ENCODE results near the gene GNAO1.

GNAO1 gene

DNA sequence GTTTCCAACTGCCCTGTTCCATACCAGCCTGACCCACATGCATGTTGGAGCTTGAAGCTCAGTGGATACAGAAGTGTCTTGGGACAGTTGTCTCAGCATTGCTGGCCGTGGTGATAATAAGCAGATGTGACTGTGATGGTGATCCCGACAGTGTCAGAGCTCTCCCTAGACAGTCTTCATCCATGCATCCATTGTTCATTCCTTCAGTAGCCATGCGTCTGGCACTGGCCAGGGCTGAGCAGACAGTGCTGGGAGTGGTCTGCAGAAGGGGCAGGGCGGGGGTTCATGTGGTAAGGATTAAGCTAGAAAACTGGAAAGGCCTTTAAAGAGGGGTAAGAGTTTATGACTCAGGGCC is 68.1 kb downstream of the GNAO1 start:
- H3K27me3 Mint-ChIP-seq: peaks cover 15% of the 10 kb centered on the region
- H3K4me3 Mint-ChIP-seq: no peak overlapping the region
- H3K4me1 Mint-ChIP-seq (ENCODE audit: low read depth): no peaks in the 10 kb centered on the region
- H3K9me3 Mint-ChIP-seq: no peaks in the 10 kb centered on the region
- no peak overlapping the region for H3K27ac Mint-ChIP-seq
- no peaks in the 10 kb centered on the region for H3K36me3 Mint-ChIP-seq (ENCODE audit: low read depth)
- intact Hi-C loops (cut with micrococcal nuclease): no loop called here

DNA sequence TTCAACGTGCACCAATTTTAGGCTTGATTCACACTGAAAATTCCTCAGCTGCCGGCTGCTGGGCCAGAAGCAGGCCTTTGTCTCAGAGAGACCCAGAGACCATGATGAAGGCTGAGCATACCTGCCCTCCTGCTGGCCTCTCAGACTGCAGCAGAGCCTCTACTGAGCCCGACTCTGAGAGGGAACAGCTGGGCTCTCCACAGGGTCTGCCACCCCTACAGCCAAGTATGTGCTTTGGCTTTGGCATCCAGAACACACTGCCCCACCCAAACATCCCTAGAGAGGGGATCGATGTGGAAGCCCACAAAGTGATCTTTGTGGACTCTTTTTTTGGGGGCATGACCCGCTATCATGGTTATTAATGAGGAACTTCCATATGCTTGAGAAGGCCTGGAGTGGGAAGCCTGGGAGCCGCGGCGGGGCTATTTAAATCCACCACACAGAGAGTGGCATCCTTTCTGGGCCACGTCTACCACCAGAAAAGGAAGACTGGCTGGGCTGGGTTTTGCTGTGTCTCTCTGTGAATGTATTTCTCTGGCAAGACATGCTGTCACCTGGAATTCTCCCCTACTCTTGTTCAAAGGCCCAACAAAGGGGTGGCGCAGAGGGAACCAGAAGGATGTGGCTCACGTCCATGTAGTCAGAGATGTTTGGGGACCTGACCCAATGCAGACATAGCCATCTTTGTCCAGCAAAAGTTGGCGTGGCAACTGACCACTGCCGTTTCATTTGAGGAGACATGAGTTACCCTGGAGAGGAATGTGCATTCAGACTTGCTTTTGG is 69.3 kb downstream of the GNAO1 start:
- Mint-ChIP-seq H3K27ac (no peak overlapping the region), H3K27me3 (peaks cover 9% of the 10 kb centered on the region), H3K4me3 (no peak overlapping the region), H3K9me3 (no peaks in the 10 kb centered on the region), H3K36me3 (ENCODE audit: low read depth) (no peaks in the 10 kb centered on the region), H3K4me1 (ENCODE audit: low read depth) (no peaks in the 10 kb centered on the region)
- intact Hi-C loops (cut with micrococcal nuclease): no loop called here

DNA sequence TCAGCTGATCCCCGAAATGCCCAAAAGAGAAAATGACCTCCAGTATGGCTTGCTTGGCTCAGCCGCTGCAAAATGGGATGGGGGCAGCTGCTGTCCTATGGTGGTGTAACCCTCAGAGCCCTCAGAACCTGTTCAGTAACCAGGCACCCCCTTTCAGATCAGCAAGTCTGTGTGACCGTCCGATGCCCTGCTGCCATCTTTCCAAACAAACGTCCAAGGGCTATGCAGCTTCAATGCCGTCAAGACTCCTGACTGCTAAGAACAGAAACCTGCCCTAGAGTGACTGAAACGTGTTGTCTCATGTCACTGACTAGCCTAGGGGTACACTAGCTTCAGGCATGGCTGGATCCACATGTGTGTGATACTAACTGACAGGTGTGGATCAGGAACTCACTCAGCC is 70.4 kb downstream of the GNAO1 start:
- Mint-ChIP-seq H3K4me3 (no peak overlapping the region), H3K9me3 (no peaks in the 10 kb centered on the region), H3K4me1 (ENCODE audit: low read depth) (no peaks in the 10 kb centered on the region), H3K27ac (no peak overlapping the region), H3K36me3 (ENCODE audit: low read depth) (no peaks in the 10 kb centered on the region), H3K27me3 (peaks cover 9% of the 10 kb centered on the region)
- intact Hi-C loops (cut with micrococcal nuclease): no loop called here

DNA sequence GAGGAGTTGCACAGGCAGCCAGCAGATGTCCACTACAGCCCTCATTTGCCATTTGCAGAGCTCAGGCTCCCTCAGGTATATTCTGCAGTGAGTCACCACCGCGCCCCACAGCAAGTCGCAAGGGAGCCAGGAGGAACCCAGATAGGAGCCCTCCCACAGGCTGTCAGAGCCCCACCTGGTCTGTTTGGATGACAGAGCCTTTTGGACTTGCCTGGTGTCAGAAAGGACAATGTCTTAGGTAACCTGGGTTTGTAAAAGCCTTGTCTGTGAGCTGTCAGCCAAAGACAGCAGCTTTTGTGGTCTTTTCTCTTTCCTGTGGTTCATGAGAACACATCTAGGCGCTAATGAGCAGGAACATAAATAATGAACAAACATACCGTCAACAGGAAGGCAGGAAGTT is 70.9 kb downstream of the GNAO1 start:
- Mint-ChIP-seq H3K4me1 (ENCODE audit: low read depth) (no peaks in the 10 kb centered on the region), H3K9me3 (no peaks in the 10 kb centered on the region), H3K36me3 (ENCODE audit: low read depth) (no peaks in the 10 kb centered on the region), H3K4me3 (no peak overlapping the region), H3K27me3 (peaks cover 9% of the 10 kb centered on the region), H3K27ac (no peak overlapping the region)
- intact Hi-C loops (cut with micrococcal nuclease): no loop called here

DNA sequence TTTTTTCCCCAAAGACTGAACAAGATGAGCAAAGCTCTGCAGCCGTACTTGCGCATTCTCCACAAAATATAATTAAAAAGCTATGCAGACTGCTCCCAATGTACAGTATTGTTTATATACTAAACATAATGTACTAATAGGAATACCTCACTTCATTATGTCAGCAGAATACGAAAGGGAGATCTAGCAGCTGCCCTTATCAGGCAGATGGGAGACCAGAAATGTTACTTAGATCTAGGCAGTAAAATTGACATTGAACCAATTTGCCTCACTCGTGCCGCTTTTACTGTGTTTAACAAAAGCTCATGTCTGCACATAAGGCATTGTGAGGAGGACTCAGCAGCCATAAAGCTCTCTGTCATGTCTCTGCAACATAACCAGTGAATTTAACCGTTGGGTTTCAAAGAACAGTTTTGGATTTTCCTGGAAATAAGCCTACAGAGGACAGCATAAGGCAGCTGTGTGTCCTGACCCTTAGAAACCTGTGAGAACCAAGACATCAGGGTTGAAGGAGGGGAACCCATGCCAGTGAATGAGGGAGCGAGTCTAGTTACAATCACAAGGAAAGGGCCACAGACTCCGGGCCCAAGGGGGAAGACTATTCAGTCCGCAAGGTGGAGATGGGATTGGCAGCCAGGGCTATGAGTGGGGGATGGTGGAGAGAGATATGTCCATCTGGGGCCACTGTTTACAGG is 71.4 kb downstream of the GNAO1 start:
- H3K27ac Mint-ChIP-seq: no peak overlapping the region
- peaks cover 9% of the 10 kb centered on the region for H3K27me3 Mint-ChIP-seq
- intact Hi-C loops (cut with micrococcal nuclease): no loop called here
- H3K9me3 Mint-ChIP-seq: no peaks in the 10 kb centered on the region
- no peak overlapping the region for H3K4me3 Mint-ChIP-seq
- no peaks in the 10 kb centered on the region for H3K36me3 Mint-ChIP-seq (ENCODE audit: low read depth)
- H3K4me1 Mint-ChIP-seq (ENCODE audit: low read depth): no peaks in the 10 kb centered on the region

DNA sequence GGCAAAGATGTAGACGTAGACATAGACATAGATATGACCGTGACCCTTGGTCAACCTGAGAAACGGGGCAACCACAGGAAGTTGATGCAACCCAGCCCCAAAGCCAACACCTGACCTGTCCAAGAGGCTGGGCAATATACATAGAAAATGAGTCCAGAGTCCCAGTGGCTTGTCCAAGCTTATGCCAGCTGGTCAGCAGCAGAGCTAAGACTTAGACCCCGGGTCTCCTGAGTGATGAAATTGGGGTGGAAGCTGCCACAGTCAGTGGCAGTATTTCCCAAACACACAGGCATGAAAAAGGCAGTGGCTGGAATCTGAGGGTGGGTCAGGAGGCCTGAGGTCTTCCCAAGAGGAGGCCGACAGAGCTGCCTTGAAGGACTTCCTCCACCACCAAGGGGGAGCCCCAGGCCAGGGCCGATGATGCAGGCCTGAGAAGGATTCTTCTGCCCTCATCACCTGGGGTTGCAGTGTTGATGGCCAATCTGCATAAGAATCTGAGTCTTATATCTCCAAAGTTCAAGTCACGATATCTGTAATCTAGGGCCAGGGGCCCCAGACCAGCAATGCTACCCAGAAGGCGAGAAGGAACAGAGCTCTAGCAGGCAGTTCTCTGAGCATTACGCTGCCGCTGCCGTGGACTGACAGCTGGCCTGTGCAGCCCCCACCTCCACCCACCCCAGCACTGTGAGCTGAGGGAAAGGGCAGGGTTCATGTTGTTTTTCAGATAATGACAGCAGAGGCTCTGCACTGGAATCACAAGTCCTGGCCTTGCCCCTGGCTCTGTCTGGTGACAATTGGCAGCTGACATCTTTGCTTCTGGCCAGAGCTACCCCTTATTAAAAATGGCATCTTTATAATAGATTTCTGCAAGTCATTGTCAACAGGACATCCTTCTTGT is 72.7 kb downstream of the GNAO1 start:
- no peaks in the 10 kb centered on the region for H3K36me3 Mint-ChIP-seq (ENCODE audit: low read depth)
- intact Hi-C loops (cut with micrococcal nuclease): no loop called here
- H3K4me3 Mint-ChIP-seq: no peak overlapping the region
- H3K27ac Mint-ChIP-seq: no peak overlapping the region
- peaks cover 9% of the 10 kb centered on the region for H3K27me3 Mint-ChIP-seq
- no peaks in the 10 kb centered on the region for H3K4me1 Mint-ChIP-seq (ENCODE audit: low read depth)
- no peaks in the 10 kb centered on the region for H3K9me3 Mint-ChIP-seq

DNA sequence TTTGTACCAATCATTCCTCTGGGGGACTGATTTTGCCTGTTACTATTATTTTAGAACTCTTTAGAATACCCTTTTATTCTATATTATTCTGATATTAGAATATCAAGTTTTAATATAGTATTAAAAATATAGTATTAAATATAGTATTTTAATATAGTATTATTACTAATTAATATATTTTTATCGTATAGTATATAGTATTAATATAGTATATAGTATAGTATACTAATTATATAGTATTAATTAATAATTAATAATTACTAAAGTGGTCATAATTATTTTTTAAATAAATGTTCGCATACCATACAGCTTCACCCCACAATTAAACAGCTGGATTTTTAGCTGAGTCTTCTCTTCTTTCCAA is 73.3 kb downstream of the GNAO1 start:
- intact Hi-C loops (cut with micrococcal nuclease): no loop called here
- Mint-ChIP-seq H3K9me3 (no peaks in the 10 kb centered on the region), H3K27ac (no peak overlapping the region), H3K4me3 (no peak overlapping the region), H3K36me3 (ENCODE audit: low read depth) (no peaks in the 10 kb centered on the region), H3K4me1 (ENCODE audit: low read depth) (no peaks in the 10 kb centered on the region), H3K27me3 (peaks cover 9% of the 10 kb centered on the region)

DNA sequence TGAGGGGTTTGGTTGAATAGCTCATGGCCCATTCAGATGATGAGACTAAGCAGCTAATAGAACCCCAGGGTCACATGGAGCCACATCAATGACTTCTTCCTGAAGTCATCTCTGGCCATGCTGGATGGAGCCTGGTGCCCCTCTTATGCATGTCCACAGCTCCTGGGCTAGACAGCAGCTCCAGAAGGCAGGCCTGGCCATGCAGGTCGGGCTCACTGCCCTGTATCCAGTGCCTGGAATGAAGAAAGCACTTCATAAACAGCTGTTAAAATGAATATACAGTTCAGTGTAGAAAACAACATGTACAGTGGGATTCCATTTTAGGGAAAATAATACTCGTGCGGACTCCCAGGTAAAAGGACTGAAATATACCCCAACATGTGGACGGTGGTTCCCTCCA is 73.9 kb downstream of the GNAO1 start:
- no peaks in the 10 kb centered on the region for H3K4me1 Mint-ChIP-seq (ENCODE audit: low read depth)
- H3K27me3 Mint-ChIP-seq: peaks cover 9% of the 10 kb centered on the region
- intact Hi-C loops (cut with micrococcal nuclease): no loop called here
- no peak overlapping the region for H3K27ac Mint-ChIP-seq
- no peaks in the 10 kb centered on the region for H3K36me3 Mint-ChIP-seq (ENCODE audit: low read depth)
- no peaks in the 10 kb centered on the region for H3K9me3 Mint-ChIP-seq
- no peak overlapping the region for H3K4me3 Mint-ChIP-seq

DNA sequence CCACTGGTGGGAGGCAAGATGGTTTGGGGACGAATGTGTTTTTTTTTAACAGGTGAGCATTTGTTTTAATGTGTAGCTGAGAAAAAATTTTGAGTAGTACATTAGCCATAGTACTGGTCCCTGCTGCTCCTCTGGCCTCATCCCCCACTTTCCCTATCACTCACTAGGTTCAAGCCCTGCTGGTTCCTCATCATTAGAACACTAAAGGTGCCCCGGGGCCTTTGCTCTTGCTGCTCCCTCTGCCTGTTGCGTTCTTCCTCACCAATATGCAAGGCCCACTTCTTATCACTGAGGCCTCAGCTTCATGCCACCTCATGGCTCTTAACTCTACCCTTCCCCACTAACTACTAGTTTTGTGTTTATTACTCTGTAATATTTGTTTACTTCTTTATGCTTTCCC is 74.5 kb downstream of the GNAO1 start:
- H3K27me3 Mint-ChIP-seq: peaks cover 9% of the 10 kb centered on the region
- no peaks in the 10 kb centered on the region for H3K4me1 Mint-ChIP-seq (ENCODE audit: low read depth)
- H3K36me3 Mint-ChIP-seq (ENCODE audit: low read depth): no peaks in the 10 kb centered on the region
- H3K4me3 Mint-ChIP-seq: no peak overlapping the region
- intact Hi-C loops (cut with micrococcal nuclease): no loop called here
- no peak overlapping the region for H3K27ac Mint-ChIP-seq
- H3K9me3 Mint-ChIP-seq: no peaks in the 10 kb centered on the region

DNA sequence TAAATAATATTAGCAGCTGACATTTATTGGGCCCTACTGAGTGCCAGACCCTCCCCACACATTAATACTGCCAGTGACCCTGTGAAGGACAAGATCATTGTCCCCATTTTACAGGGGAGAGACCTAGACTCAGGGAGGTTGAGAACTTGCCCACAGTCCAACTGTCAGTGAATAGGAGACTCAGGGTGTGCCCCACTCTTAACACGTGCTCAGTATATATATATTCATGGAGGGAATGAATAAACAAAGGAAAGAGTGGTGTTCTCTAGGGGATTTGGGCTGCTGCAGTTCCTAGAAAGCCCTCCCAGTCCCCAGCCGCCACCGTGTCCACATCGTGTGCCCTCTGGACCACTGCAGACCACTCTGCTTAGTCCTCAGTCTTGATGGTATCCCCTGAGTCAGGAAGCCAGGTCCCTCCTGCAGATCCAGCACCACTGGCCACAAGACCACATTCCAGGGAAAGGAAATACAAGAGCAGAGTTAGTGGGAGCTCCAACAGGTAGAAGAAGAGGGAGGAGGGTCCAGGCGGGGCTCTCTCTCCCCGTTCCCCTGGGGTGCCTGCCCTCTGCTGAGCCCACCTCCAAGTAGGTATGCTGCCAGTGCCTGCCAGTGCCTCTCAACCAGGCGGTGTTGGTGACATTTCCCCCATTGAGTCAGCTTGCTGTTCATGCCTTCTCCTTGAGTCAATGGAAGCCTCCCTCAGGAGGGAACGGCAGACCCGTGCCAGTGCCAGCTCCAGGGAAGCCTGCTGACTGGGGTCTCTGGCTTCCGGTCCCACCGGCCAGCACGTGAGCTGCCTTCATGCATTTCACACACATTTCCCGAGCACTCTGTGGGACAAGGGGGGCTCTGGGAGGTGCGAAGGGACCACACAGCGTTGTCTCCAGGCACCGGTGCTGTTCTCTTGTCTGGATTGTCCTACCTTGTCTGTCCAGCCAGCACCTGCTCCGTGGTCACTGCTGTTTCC is 75.6 kb downstream of the GNAO1 start:
- H3K27me3 Mint-ChIP-seq: peaks cover 7% of the 10 kb centered on the region
- H3K36me3 Mint-ChIP-seq (ENCODE audit: low read depth): no peaks in the 10 kb centered on the region
- no peak overlapping the region for H3K4me3 Mint-ChIP-seq
- H3K27ac Mint-ChIP-seq: no peak overlapping the region
- intact Hi-C loops (cut with micrococcal nuclease): no loop called here
- peaks cover 3% of the 10 kb centered on the region for H3K4me1 Mint-ChIP-seq (ENCODE audit: low read depth)
- H3K9me3 Mint-ChIP-seq: no peaks in the 10 kb centered on the region

DNA sequence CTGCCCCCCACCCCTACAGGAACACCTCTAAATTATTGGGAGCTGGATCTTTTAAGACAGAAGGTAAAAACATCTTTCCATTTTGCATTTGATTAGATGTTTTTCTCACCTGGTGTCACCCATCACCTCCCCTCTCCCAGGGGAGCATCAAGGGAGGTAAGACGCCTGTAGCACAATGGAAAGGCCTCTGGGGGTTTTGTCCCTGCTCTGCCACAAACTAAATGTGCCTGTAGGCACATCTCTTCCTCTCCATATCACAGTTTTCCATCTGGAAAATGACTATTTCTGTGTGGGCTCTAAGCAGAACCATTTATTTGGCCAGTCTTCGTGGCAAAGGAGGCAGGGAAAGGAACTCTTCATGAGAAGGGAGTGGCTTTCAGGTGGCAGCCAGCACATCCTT is 76.6 kb downstream of the GNAO1 start:
- H3K4me3 Mint-ChIP-seq: no peak overlapping the region
- H3K4me1 Mint-ChIP-seq (ENCODE audit: low read depth): peaks cover 11% of the 10 kb centered on the region
- H3K27ac Mint-ChIP-seq: no peak overlapping the region
- no peaks in the 10 kb centered on the region for H3K36me3 Mint-ChIP-seq (ENCODE audit: low read depth)
- intact Hi-C loops (cut with micrococcal nuclease): no loop called here
- peaks cover 2% of the 10 kb centered on the region for H3K27me3 Mint-ChIP-seq
- no peaks in the 10 kb centered on the region for H3K9me3 Mint-ChIP-seq

DNA sequence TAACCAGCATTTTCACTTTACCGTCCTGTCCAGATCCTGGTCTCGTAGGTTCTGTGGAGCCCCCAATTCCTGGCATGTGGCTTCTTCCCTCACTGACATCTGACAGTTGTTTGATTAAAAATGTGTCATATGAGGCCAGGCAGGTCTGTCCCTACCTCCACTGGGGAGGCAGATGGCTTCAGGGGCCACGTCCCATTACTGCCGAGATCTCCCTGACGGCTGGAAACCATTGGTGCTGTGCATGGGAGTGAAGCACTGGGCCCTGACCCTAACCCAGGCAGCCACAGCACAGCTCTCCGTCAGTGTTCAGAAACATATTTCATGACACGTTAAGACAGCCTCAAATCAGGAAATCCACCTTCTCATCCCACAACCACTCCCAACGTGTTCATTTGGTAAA is 77.5 kb downstream of the GNAO1 start:
- no peaks in the 10 kb centered on the region for H3K9me3 Mint-ChIP-seq
- intact Hi-C loops (cut with micrococcal nuclease): no loop called here
- no peaks in the 10 kb centered on the region for H3K27me3 Mint-ChIP-seq
- no peak overlapping the region for H3K27ac Mint-ChIP-seq
- no peak overlapping the region for H3K4me3 Mint-ChIP-seq
- no peaks in the 10 kb centered on the region for H3K36me3 Mint-ChIP-seq (ENCODE audit: low read depth)
- H3K4me1 Mint-ChIP-seq (ENCODE audit: low read depth): peaks cover 13% of the 10 kb centered on the region

DNA sequence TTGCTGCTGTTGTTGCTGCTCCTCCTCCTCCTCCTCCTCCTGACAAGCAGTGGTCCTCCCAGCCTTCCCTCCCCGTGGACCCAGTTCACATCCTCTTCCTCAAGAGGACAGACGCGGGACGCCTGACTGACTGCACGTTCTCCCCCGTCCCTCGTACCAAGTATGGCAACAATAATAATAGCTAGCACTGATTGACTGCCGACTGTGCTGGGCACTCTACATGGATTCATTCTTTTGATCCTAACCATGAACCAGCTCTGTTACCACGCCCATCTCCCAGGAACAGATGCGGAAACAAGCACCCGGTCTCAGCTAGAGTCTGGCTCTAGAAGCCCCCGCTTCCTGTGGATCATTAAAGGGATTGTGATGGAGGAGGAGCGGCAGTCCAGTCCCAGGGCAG is 78.0 kb downstream of the GNAO1 start:
- Mint-ChIP-seq H3K9me3 (no peaks in the 10 kb centered on the region), H3K27me3 (no peaks in the 10 kb centered on the region), H3K27ac (no peak overlapping the region), H3K4me3 (no peak overlapping the region), H3K36me3 (ENCODE audit: low read depth) (no peaks in the 10 kb centered on the region), H3K4me1 (ENCODE audit: low read depth) (peaks cover 18% of the 10 kb centered on the region)
- intact Hi-C loops (cut with micrococcal nuclease): no loop called here

Data from dendritic cell treated with granulocyte-macrophage colony-stimulating factor and Interleukin-4, amounts not matched to agents 40 ng/mL and 50 ng/mL, for 4 days (primary cell).